Cardiac fibroblast (primary cell): Measurements from ENCODE around the gene GATA5.

ENCODE experiments used
- DNase-seq, 2 donors: peaks; one replicate each; pipeline versions ENCODE4 v3.0.0 to v3.0.0-alpha.2; 2010; ENCODE audit warnings: low read depth in 2 of 2
- H3K4me3 ChIP-seq, 2 donors: replicated peaks in 1 of 2; 1 replicate in 1 of 2; 2 replicates in 1 of 2; pipeline ENCODE4 v1.5.1; 2011; ENCODE audit warnings: low read depth in 2 of 2, low read length in 2 of 2, mild to moderate bottlenecking in 2 of 2, moderate library complexity in 1 of 2
- TF ChIP-seq, protein P1 (sequence below): IDR thresholded peaks from one replicate; pipeline ENCODE4 v1.5.1; 2011; ENCODE audit warnings: low read depth, mild to moderate bottlenecking, low read length, inconsistent platforms

GATA5 gene

DNA sequence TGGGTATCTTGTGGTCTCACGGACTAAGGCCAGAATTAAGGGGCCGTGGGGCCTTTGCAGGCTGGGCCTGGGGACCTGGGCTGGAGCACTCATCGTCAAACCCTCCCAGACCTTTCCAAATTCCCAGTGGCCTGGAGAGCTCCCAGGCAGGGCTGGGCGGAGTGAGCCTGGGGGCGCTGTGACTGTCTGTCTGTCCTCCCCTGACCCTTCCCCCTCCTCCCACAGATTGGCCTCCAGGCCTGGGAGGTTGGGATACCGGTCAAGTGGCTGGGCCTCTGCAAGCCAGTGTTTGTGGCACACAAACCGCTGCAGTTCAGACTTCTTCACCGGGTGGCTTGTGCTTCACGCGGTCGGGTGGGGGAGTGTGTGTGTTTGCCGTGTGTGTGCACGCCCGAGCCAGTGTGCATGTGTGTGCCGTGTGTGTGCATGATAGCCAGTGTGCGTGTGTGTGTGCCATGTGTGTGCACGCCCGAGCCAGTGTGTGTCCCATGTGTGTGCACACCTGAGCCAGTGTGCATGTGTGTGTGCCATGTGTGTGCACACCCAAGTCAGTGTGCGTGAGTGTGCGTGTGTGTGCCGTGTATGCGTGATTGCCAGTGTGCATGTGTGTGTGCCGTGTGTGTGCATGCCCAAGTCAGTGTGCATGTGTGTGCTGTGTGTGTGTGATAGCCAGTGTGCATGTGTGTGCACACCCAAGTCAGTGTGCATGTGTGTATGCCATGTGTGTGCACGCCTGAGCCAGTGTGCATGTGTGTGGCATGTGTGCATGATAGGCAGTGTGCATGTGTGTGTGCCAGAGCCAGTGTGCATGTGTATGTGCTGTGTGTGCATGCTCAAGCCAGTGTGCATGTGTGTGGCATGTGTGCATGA is 54.7 kb downstream of the GATA5 start:
- no peak for DNase-seq
- TF ChIP-seq, protein P1, sequence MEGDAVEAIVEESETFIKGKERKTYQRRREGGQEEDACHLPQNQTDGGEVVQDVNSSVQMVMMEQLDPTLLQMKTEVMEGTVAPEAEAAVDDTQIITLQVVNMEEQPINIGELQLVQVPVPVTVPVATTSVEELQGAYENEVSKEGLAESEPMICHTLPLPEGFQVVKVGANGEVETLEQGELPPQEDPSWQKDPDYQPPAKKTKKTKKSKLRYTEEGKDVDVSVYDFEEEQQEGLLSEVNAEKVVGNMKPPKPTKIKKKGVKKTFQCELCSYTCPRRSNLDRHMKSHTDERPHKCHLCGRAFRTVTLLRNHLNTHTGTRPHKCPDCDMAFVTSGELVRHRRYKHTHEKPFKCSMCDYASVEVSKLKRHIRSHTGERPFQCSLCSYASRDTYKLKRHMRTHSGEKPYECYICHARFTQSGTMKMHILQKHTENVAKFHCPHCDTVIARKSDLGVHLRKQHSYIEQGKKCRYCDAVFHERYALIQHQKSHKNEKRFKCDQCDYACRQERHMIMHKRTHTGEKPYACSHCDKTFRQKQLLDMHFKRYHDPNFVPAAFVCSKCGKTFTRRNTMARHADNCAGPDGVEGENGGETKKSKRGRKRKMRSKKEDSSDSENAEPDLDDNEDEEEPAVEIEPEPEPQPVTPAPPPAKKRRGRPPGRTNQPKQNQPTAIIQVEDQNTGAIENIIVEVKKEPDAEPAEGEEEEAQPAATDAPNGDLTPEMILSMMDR, result no peak
- no peak overlapping the region for H3K4me3 ChIP-seq

DNA sequence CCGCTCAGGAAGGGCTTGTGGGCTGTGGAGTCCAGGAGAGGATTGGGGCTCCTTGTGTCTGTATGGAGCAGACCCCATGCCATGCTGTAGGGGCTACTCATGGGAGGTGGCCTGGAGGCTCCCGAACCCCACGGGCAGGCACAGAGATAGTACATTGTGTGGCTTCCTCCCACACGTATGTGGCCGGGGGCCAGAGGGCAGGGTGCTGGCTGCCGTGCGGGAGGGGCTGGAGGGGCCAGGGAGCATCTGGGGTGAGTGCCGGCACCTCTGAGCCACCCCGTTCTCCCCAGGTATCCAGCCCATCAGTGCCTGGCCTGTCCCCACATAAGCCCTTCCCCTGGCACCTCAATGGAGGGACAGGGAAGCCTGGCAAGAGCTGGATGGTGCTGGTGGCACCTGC is 56.0 kb downstream of the GATA5 start:
- TF ChIP-seq, protein P1, result no peak
- no peak overlapping the region for H3K4me3 ChIP-seq
- no peak for DNase-seq

DNA sequence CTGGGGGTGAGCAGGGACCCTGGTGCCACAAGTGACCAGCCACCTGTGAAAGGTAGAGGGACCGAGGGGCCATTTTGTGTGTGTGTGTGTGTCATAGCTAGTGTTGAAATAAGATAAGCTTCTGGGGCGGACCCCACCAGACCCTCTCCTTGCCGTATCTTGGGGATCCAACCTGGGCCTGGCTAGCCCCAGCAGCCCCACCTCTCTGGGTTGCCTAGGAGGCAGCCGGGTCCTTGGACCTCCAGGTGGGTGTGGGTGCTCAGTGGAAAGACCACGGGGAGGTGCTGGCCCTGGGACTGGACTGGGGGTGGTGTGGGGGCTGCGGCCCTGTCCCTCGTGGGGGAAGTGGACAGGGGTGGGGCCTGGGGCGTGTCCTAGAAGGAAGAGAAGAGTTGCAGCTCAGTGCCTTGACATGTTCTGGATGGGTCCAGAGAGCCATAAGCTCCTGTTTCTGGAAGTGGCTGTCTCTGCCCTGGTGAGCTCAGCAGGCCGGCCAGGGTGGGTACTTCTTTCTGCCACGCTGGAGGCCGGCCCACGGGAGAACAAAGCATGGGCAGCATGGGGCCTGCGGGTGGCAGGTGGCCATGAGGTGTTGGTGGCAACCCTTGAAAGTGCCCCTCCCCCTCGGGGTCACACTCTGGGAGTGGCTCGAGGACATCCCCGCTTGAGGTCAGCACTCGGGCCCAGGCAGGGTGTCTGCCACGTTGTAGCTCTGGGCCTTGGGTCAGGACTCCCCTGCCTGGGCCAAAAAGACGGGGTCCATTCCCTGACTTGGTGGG is 56.9 kb downstream of the GATA5 start:
- DNase-seq, result no peak
- TF ChIP-seq, protein P1, result no peak
- no peak overlapping the region for H3K4me3 ChIP-seq

- H3K4me3 ChIP-seq, result no peak overlapping the region
- DNase-seq, result no peak
- TF ChIP-seq, protein P1, result no peak
Measured at GRCh38 chr20:62417981-62418708, 57.6 kb downstream of the GATA5 start.

- DNase-seq, result no peak
- TF ChIP-seq, protein P1, result no peak
- no peak overlapping the region for H3K4me3 ChIP-seq
Measured at GRCh38 chr20:62416651-62417637, 58.9 kb downstream of the GATA5 start.
